Adrenal gland (tissue), 12 donors: ENCODE measurements around the gene SGMS1. TPM values are rescaled to one million over a fixed set of nuclear protein-coding genes. Genes with fewer than 3 reads are reported as not detected.
"Not testable (repeated sequence)": the region's sequence is repeated elsewhere in the genome, so short reads cannot be mapped to it uniquely, and the experiment has no call there.

Experiments
- DNase-seq, 7 donors: peaks; one replicate each; pipeline ENCODE4 v3.0.0-alpha.2; 2019 to 2020
- H3K27ac ChIP-seq, 5 donors: fragments of 200-600 bp; sonication (generic) in 4 of 5; 1 replicate in 3 of 5; 2 replicates in 2 of 5; pipeline versions ENCODE4 v1.5.1 to v1.8.0; 2016 to 2020; ENCODE audit warnings: mild to moderate bottlenecking in 1 of 5
- H3K27me3 ChIP-seq: fragments of 200-600 bp; 2 replicates; pipeline ENCODE4 v1.8.0; 2021
- H3K36me3 ChIP-seq, 2 donors: fragments of 200-600 bp; replicated peaks in 1 of 2; 1 replicate in 1 of 2; 2 replicates in 1 of 2; pipeline versions ENCODE4 v1.5.1 to v1.8.0; 2018 to 2022
- H3K4me1 ChIP-seq, 2 donors: fragments of 200-600 bp; replicated peaks in 1 of 2; 1 replicate in 1 of 2; 2 replicates in 1 of 2; pipeline versions ENCODE4 v1.5.1 to v1.8.0; 2018 to 2021
- H3K4me3 ChIP-seq, 4 donors: fragments of 200-600 bp; sonication (generic) in 3 of 4; one replicate each; pipeline ENCODE4 v1.5.1; 2016 to 2018
- H3K9me3 ChIP-seq, 3 donors: fragments of 200-600 bp; sonication (generic) in 1 of 3; replicated peaks in 1 of 3; 1 replicate in 2 of 3; 2 replicates in 1 of 3; pipeline versions ENCODE4 v1.5.1 to v1.8.0; 2016 to 2021
- POLR2A ChIP-seq, 2 donors: fragments of 450-650 bp; IDR thresholded peaks; one replicate each; pipeline ENCODE4 v1.6.1; 2017; ENCODE audit warnings: antibody characterized with exemption in 2 of 2, mild to moderate bottlenecking in 2 of 2, moderate library complexity in 1 of 2
- WGBS, 4 donors: extraction: QIAGEN DNeasy Blood & Tissue Kit in 2 of 4; methylation state at CpG; one replicate each; pipeline versions ENCODE4 v1.1.5 to v1.1.7; 2013 to 2017; 5-methylcytosine and 5-hydroxymethylcytosine counted together
- intact Hi-C, 2 donors: fragments of 100-400 bp; cut with DNase I; formaldehyde crosslinking; loops; one replicate each; pipeline versions ENCODE4 v1.14.1 to v1.15.0; 2022 to 2023
- polyA plus RNA-seq, 3 donors: library from polyadenylated mRNA; stranded (reverse); fragments of 200-250 nt in 2 of 3; fragments of 350-450 nt in 1 of 3; fragmentation: Illumina TruSeq in 1 of 3; extraction: RNeasy Lipid Tissue Mini Kit (QIAGEN cat#74804) in 1 of 3; gene quantifications; one replicate each; pipeline ENCODE4 v1.2.3, GENCODE V29; 2013 to 2014
- small RNA-seq, 2 donors: library from RNA; depleted of rRNA; stranded (forward); fragments of <200 nt; gene quantifications; one replicate each; pipeline ENCODE3, GENCODE V24; 2016
- total RNA-seq, 9 donors: library from RNA; depleted of rRNA in 4 of 9; stranded (reverse); fragments of >200 nt in 4 of 9; fragments of 120-200 nt in 1 of 9; fragmentation: NEBNext Ultra II Directional in 1 of 9; extraction: Animal tissue kit (Norgen Biotek cat#: 25700) in 1 of 9; gene quantifications; one replicate each; pipeline versions ENCODE4 v1.1.0 to v1.2.4, GENCODE V29; 2013 to 2023
- TF ChIP-seq, protein P1 (sequence below), 6 experiments: fragments of 450-650 bp in 4 of 6; fragments of 200-600 bp in 2 of 6; sonication (generic) in 1 of 6; IDR thresholded peaks; 1 replicate in 5 of 6; 2 replicates in 1 of 6; pipeline versions ENCODE4 v1.5.1 to v1.8.0; 2016 to 2021; ENCODE audit warnings: antibody characterized with exemption in 6 of 6, mild to moderate bottlenecking in 2 of 6, moderate library complexity in 1 of 6
- donor health status: healthy with polysubstance abuse.
- donor health status: Bipolar disorder and iron deficiency.
- donor health status: DM: yes; HTN: yes; CAD: no.
- donor health status: DM: no; HTN: no; CAD: no.
- donor health status: DM: no; HTN: no; CAD: no.
- donor health status: DM: yes; HTN: yes; CAD: no.

Gene SGMS1
- total and polyA plus RNA-seq, 12 donors, result 9.1 to 152 (median 62.2) TPM

DNA sequence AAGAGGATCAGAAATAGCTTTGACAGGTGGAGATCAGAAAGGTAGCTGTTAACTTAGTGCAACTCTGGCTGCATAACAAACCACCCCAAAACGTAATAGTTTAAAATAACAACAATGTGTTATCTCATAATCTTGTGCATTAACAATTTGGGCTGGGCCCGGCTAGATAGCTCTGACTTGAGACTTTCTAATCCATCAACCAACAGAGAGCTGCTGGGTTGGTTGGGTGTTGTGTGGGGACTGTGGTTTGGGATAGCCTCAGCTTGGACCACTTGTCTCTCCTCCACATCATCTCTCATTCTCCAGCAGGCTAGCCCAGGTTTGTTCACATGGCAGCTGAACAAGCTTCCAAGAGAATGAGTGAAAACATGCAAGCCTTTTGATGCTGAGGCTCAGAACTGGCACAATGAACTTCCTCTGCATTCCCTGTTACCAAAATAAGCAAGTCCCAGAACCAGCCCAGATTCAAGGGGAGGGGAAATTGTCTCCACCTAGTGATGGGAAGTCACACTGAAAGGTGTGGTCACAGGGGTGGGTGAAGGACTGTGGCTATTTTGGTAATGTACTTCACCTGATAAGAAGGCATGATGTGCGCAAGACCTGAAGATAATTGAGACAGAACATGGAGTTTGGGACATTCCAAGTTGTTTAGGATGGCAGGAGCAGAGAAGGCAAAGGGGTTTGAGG, 352.0 kb downstream of the SGMS1 start:
- no peak for DNase-seq
- H3K36me3 ChIP-seq, result no peaks in the 10 kb centered on the region
- no peaks in the 10 kb centered on the region for H3K4me1 ChIP-seq
- TF ChIP-seq, protein P1, sequence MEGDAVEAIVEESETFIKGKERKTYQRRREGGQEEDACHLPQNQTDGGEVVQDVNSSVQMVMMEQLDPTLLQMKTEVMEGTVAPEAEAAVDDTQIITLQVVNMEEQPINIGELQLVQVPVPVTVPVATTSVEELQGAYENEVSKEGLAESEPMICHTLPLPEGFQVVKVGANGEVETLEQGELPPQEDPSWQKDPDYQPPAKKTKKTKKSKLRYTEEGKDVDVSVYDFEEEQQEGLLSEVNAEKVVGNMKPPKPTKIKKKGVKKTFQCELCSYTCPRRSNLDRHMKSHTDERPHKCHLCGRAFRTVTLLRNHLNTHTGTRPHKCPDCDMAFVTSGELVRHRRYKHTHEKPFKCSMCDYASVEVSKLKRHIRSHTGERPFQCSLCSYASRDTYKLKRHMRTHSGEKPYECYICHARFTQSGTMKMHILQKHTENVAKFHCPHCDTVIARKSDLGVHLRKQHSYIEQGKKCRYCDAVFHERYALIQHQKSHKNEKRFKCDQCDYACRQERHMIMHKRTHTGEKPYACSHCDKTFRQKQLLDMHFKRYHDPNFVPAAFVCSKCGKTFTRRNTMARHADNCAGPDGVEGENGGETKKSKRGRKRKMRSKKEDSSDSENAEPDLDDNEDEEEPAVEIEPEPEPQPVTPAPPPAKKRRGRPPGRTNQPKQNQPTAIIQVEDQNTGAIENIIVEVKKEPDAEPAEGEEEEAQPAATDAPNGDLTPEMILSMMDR (IDR thresholded peaks at IDR 0.05), result no peak
- TF ChIP-seq POLR2A (IDR thresholded peaks at IDR 0.05), result no peak
- H3K4me3 ChIP-seq, result no peak overlapping the region
- no peaks in the 10 kb centered on the region for H3K9me3 ChIP-seq
- intact Hi-C loops, result no loop called here
- no peaks in the 10 kb centered on the region for H3K27me3 ChIP-seq
- 74 to 83% (median 80%) methylated on average over 3 of the region's 3 CpGs for WGBS, 4 donors
- H3K27ac ChIP-seq, result no peak overlapping the region

DNA sequence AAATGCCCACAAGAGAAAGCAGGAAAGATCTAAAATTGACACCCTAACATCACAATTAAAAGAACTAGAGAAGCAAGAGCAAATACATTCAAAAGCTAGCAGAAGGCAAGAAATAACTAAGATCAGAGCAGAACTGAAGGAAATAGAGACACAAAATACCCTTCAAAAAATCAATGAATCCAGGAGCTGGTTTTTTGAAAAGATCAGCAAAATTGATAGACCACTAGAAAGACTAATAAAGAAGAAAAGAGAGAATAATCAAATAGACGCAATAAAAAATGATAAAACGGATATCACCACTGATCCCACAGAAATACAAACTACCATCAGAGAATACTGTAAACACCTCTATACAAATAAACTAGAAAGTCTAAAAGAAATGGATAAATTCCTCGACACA, 355.9 kb downstream of the SGMS1 start:
- H3K27ac ChIP-seq, DNase-seq, H3K27me3 ChIP-seq, H3K4me3 ChIP-seq, H3K36me3 ChIP-seq, H3K9me3 ChIP-seq, H3K4me1 ChIP-seq, intact Hi-C loops: not testable (repeated sequence)
- WGBS, 4 donors, result 70 to 94% (median 84%) methylated on average over 3 of the region's 3 CpGs

DNA sequence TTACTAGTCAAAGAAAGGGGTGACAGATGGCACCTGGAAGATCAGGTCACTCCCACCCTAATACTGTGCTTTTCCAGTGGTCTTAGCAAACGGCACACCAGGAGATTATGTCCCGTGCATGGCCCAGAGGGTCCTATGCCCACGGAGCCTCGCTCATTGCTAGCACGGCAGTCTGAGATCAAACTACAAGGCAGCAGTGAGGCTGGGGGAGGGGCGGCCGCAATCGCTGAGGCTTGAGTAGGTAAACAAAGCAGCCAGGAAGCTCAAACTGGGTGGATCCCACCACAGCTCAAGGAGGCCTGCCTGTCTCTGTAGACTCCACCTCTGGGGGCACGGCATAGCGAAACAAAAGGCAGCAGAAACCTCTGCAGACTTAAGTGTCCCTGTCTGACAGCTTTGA, 361.1 kb downstream of the SGMS1 start:
- H3K27ac ChIP-seq, H3K4me3 ChIP-seq, DNase-seq, H3K4me1 ChIP-seq, intact Hi-C loops, H3K27me3 ChIP-seq, H3K9me3 ChIP-seq, H3K36me3 ChIP-seq: not testable (repeated sequence)
- WGBS, 4 donors, result 82 to 99% (median 86%) methylated on average over 10 of the region's 10 CpGs

DNA sequence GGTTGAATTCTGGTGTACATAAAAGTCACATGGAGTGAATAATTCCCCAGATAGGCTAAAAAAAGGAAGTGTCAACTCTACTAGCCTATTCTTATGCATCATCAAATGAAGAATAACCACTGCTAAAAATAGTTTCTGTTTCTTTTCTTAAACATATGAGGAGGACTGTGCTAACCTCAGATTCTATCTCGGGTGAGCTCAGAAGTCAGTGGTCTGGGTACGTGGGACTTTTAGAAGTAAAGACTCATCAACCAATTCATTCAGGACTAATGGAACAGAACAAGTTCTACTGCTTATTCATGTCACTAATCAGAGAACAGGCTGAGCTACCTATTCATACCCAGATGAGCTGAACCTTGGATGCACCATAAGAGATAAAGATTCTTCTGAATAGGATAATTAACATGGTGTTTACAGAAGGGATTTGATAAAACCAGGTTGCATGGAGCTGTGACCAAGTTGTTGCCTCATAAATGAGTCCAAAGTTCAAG, 362.9 kb downstream of the SGMS1 start:
- 28 to 42% (median 39%) methylated on average over 2 of the region's 2 CpGs for WGBS, 4 donors
- intact Hi-C loops, result no loop called here
- Histone ChIP-seq H3K27ac (no peak overlapping the region), H3K4me3 (no peak overlapping the region), H3K27me3 (no peaks in the 10 kb centered on the region), H3K4me1 (no peaks in the 10 kb centered on the region), H3K36me3 (no peaks in the 10 kb centered on the region), H3K9me3 (no peaks in the 10 kb centered on the region)
- no peak for TF ChIP-seq POLR2A (IDR thresholded peaks at IDR 0.05)
- TF ChIP-seq, protein P1 (IDR thresholded peaks at IDR 0.05), result no peak
- no peak for DNase-seq

Small RNAs within 50 kb of the gene (small RNA-seq; reads per million reads assigned to genes)
- gene RNU7-107P, result 0 reads per million in 2 donors

Other genes with a start within 250 kb of the SGMS1 start
- 1 to 10 TPM; 1.9 to 8.8 (median 5.3) TPM for gene ASAH2B, start 116.0 kb upstream of the SGMS1 start, total RNA-seq
- gene ASAH2B, start 116.0 kb upstream of the SGMS1 start, polyA plus RNA-seq, result 10 to 100 TPM in 1 of 3 donors, 1 to 10 TPM in 2; 2.8 to 13.3 (median 3.1) TPM